K562 (cell line): ENCODE measurements around the gene HMGA1. TPM values are rescaled to one million over a fixed set of nuclear protein-coding genes. Genes with fewer than 3 reads are reported as not detected.

Experiments used
- C11orf30 ChIP-seq: fragments of 450-650 bp; IDR thresholded peaks from 2 replicates; pipeline ENCODE4 v1.6.1; 2016; ENCODE audit warnings: low read depth, mild to moderate bottlenecking
- CBFA2T3 ChIP-seq: fragments of 450-650 bp; IDR thresholded peaks from 2 replicates; pipeline ENCODE4 v1.6.1; 2017
- CREM ChIP-seq: IDR thresholded peaks from 2 replicates; pipeline ENCODE4 v1.6.1; 2014; ENCODE audit warnings: antibody characterized with exemption, low read depth
- CSDE1 ChIP-seq, 2 experiments: fragments of 450-650 bp; IDR thresholded peaks; 2 replicates each; pipeline ENCODE4 v1.6.1; 2016; ENCODE audit warnings: mild to moderate bottlenecking in 1 of 2
- FOXP1 ChIP-seq: sonication (generic); formaldehyde crosslinking; IDR thresholded peaks from 2 replicates; pipeline ENCODE4 v1.8.0; 2022; ENCODE audit warnings: mild to moderate bottlenecking, missing genetic modification reagents
- JUNB ChIP-seq: fragments of 450-650 bp; formaldehyde crosslinking; conservative IDR thresholded peaks from 2 replicates; pipeline ENCODE4 v1.4.0; 2020; ENCODE audit warnings: mild to moderate bottlenecking
- NUFIP1 ChIP-seq: fragments of 450-650 bp; IDR thresholded peaks from 2 replicates; pipeline ENCODE4 v1.6.1; 2018; ENCODE audit not compliant: partially characterized antibody
- SMAD1 ChIP-seq: fragments of 150-350 bp; IDR thresholded peaks from 2 replicates; pipeline ENCODE4 v1.6.1; 2014; ENCODE audit warnings: low read length, low read depth; ENCODE audit not compliant: partially characterized antibody
- SNIP1 ChIP-seq: fragments of 450-650 bp; IDR thresholded peaks from 2 replicates; pipeline ENCODE4 v1.7.1; 2017; ENCODE audit warnings: low read depth, mild to moderate bottlenecking
- ZNF175 ChIP-seq: fragments of 200-800 bp; sonication (Bioruptor generic); IDR thresholded peaks from 2 replicates; pipeline ENCODE4 v1.6.1; 2016; ENCODE audit warnings: low read depth, mild to moderate bottlenecking, missing genetic modification characterization, missing compliant biosample characterization
- ZNF584 ChIP-seq: fragments of 200-800 bp; sonication (Bioruptor generic); IDR thresholded peaks from 2 replicates; pipeline ENCODE4 v1.6.1; 2016; ENCODE audit warnings: low read depth, mild to moderate bottlenecking, missing genetic modification characterization, missing compliant biosample characterization
- polyA plus RNA-seq, 8 experiments: library from polyadenylated mRNA; depleted of rRNA in 4 of 8; stranded (reverse) in 5 of 8; unstranded in 3 of 8; fragments of >200 nt; fragmentation: Nextera tagmentation in 2 of 8; fragmentation: Illumina TruSeq in 1 of 8; extraction: Ambion mirVana in 2 of 8; extraction: Trizol in 1 of 8; gene quantifications; 2 replicates each; pipeline versions ENCODE4 v1.2.1 to v1.2.3, GENCODE V29; 2011 to 2014; ENCODE audit warnings: inconsistent platforms in 1 of 8, missing spikeins in 1 of 8
- total RNA-seq, 7 experiments: library from RNA; depleted of rRNA in 6 of 7; stranded (reverse); fragments of >200 nt in 6 of 7; fragmentation: Illumina TruSeq in 2 of 7; extraction: Trizol in 2 of 7; gene quantifications; 2 replicates each; pipeline versions ENCODE4 v1.2.1 to v1.2.3, GENCODE V29; 2011 to 2021; ENCODE audit warnings: low replicate concordance in 1 of 7
- TF ChIP-seq, protein P1 (sequence below): fragments of 450-650 bp; formaldehyde crosslinking; IDR thresholded peaks from 2 replicates; pipeline ENCODE4 v1.4.0; 2022; ENCODE audit warnings: missing genetic modification characterization
- TF ChIP-seq, protein P2 (sequence below): fragments of 450-650 bp; IDR thresholded peaks from 2 replicates; pipeline ENCODE4 v1.6.1; 2017; ENCODE audit warnings: mild to moderate bottlenecking, moderate library complexity
- TF ChIP-seq, protein P3 (sequence below), 2 experiments: fragments of 450-650 bp in 1 of 2; sonication (generic) in 1 of 2; formaldehyde crosslinking in 1 of 2; IDR thresholded peaks in 1 of 2; conservative IDR thresholded peaks in 1 of 2; 2 replicates each; pipeline versions ENCODE4 v1.6.1 to v1.8.1; 2016 to 2023; ENCODE audit warnings: mild to moderate bottlenecking in 2 of 2, moderate library complexity in 2 of 2, inconsistent platforms in 1 of 2, missing genetic modification reagents in 1 of 2
- TF ChIP-seq, protein P4 (sequence below), 2 experiments: IDR thresholded peaks; 2 replicates each; pipeline ENCODE4 v1.6.1; 2012; ENCODE audit warnings: improper control_type of control experiment in 2 of 2, low read depth in 2 of 2, low read length in 2 of 2, borderline replicate concordance in 1 of 2
- TF ChIP-seq, protein P5 (sequence below): fragments of 250-450 bp; sonication (Bioruptor Pico); IDR thresholded peaks from 2 replicates; pipeline ENCODE4 v1.5.0; 2022; ENCODE audit warnings: mild to moderate bottlenecking

HMGA1 gene
- total and polyA plus RNA-seq, 9 of the 15 experiments (the other 6 are each of a cell fraction or from before 2014, with no cell fraction given): 27.8 to 1,947 (median 594) TPM

DNA sequence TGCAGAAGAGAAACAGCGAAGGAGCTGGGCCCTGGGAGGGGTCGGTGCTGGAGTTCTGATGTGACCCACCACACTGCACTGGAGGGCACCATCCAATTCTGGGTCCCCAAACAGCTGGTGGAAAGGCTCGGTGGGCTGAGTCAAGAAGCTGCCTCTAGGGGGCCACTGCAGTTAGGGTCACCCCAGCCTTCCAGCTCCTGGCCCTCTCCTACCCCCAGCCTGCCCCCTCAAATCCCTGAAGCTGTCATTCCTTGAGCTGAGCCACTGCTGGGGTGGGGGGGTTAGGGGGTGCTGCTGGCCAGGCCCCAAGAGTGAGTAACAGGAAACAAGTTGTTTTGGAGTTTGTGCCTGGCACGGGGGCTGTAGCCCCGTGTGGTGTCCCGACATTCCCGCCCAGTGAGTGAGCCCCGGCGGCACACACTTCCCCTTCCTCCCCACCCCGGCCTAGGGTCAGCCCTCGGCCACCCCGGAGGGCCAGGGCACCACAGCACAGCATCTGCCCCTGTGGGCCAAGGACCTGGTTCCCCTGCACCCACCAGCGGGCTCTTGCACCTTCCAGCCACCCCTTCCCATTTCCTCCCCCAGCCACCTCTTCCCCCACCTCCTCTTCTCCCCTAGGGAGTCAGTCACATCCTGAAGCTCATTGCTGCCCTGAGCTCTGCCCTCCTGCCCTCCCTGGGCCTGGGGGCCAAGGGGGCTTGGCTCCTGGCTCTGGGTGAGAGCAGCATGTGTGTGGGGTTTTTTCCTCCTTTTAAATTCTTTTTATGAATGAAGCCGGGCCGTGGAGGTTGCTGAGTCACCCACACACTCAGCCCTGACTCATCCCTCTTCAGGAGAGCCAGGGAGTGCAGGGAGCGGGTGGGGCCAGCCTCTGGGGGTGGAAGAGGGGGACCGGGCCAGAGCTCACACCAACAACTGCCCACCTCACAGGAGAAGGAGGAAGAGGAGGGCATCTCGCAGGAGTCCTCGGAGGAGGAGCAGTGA, 7.5 kb downstream of the HMGA1 start (continued):
- TF ChIP-seq, protein P1, sequence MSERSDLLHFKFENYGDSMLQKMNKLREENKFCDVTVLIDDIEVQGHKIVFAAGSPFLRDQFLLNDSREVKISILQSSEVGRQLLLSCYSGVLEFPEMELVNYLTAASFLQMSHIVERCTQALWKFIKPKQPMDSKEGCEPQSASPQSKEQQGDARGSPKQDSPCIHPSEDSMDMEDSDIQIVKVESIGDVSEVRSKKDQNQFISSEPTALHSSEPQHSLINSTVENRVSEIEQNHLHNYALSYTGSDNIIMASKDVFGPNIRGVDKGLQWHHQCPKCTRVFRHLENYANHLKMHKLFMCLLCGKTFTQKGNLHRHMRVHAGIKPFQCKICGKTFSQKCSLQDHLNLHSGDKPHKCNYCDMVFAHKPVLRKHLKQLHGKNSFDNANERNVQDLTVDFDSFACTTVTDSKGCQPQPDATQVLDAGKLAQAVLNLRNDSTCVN (CRISPR knock-in tag): peak; percentile 29; the same call in 1 of the 2 replicates
- TF ChIP-seq CREM: peak; percentile 55; the same call in 1 of the 2 replicates
- TF ChIP-seq SNIP1: no peak
- TF ChIP-seq NUFIP1: no peak
- peak; percentile 98 for TF ChIP-seq C11orf30
- TF ChIP-seq, protein P2, sequence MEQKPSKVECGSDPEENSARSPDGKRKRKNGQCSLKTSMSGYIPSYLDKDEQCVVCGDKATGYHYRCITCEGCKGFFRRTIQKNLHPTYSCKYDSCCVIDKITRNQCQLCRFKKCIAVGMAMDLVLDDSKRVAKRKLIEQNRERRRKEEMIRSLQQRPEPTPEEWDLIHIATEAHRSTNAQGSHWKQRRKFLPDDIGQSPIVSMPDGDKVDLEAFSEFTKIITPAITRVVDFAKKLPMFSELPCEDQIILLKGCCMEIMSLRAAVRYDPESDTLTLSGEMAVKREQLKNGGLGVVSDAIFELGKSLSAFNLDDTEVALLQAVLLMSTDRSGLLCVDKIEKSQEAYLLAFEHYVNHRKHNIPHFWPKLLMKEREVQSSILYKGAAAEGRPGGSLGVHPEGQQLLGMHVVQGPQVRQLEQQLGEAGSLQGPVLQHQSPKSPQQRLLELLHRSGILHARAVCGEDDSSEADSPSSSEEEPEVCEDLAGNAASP: no peak
- TF ChIP-seq, protein P3, sequence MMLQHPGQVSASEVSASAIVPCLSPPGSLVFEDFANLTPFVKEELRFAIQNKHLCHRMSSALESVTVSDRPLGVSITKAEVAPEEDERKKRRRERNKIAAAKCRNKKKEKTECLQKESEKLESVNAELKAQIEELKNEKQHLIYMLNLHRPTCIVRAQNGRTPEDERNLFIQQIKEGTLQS (IDR thresholded peaks at IDR 0.05): peak; percentile 97
- TF ChIP-seq, protein P3 (CRISPR knock-in tag; conservative IDR thresholded peaks at IDR 0.05): peak; percentile 73; the same call in 1 of the 2 replicates
- no peak for TF ChIP-seq ZNF175 (CRISPR knock-in tag)
- no peak for TF ChIP-seq FOXP1 (CRISPR knock-in tag)
- TF ChIP-seq CBFA2T3: 0 out of 2 replicates have a peak, but pooled peaks have one; percentile 23
- TF ChIP-seq, protein P4, sequence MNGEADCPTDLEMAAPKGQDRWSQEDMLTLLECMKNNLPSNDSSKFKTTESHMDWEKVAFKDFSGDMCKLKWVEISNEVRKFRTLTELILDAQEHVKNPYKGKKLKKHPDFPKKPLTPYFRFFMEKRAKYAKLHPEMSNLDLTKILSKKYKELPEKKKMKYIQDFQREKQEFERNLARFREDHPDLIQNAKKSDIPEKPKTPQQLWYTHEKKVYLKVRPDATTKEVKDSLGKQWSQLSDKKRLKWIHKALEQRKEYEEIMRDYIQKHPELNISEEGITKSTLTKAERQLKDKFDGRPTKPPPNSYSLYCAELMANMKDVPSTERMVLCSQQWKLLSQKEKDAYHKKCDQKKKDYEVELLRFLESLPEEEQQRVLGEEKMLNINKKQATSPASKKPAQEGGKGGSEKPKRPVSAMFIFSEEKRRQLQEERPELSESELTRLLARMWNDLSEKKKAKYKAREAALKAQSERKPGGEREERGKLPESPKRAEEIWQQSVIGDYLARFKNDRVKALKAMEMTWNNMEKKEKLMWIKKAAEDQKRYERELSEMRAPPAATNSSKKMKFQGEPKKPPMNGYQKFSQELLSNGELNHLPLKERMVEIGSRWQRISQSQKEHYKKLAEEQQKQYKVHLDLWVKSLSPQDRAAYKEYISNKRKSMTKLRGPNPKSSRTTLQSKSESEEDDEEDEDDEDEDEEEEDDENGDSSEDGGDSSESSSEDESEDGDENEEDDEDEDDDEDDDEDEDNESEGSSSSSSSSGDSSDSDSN (IDR thresholded peaks at IDR 0.05; ENCODE audit: borderline replicate concordance in 1 of 2, low read depth in 2 of 2, low read length in 2 of 2): no peak
- TF ChIP-seq JUNB: peak; percentile 81
- no peak for TF ChIP-seq CSDE1 (IDR thresholded peaks at IDR 0.05)
- TF ChIP-seq, protein P5, sequence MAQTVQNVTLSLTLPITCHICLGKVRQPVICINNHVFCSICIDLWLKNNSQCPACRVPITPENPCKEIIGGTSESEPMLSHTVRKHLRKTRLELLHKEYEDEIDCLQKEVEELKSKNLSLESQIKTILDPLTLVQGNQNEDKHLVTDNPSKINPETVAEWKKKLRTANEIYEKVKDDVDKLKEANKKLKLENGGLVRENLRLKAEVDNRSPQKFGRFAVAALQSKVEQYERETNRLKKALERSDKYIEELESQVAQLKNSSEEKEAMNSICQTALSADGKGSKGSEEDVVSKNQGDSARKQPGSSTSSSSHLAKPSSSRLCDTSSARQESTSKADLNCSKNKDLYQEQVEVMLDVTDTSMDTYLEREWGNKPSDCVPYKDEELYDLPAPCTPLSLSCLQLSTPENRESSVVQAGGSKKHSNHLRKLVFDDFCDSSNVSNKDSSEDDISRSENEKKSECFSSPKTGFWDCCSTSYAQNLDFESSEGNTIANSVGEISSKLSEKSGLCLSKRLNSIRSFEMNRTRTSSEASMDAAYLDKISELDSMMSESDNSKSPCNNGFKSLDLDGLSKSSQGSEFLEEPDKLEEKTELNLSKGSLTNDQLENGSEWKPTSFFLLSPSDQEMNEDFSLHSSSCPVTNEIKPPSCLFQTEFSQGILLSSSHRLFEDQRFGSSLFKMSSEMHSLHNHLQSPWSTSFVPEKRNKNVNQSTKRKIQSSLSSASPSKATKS: no peak
- no peak; the same call in 1 of the 2 replicates for TF ChIP-seq ZNF584 (CRISPR knock-in tag)
- peak; percentile 21 for TF ChIP-seq SMAD1
